Fibroblast of the aortic adventitia (primary cell): ENCODE measurements around the gene KCNH2. TPM values are rescaled to one million over a fixed set of nuclear protein-coding genes. Genes with fewer than 3 reads are reported as not detected.

ENCODE experiments used
- DNase-seq: peaks from one replicate; pipeline ENCODE4 v3.0.0-alpha.2; 2010; ENCODE audit warnings: low read depth
- H3K4me3 ChIP-seq: 2 replicates; pipeline ENCODE4 v1.5.1; 2011; ENCODE audit warnings: low read depth, mild to moderate bottlenecking, control low read depth, low read length, moderate library complexity
- total RNA-seq: library from RNA; depleted of rRNA; stranded (reverse); fragments of >200 nt; gene quantifications from 2 replicates; pipeline ENCODE4 v1.2.3, GENCODE V29; 2012; ENCODE audit warnings: low replicate concordance
- TF ChIP-seq, protein P1 (sequence below): IDR thresholded peaks from 2 replicates; pipeline ENCODE4 v1.5.1; 2011; ENCODE audit warnings: mild to moderate bottlenecking, low read length, control low read depth, inconsistent platforms; ENCODE audit not compliant: insufficient read depth

Gene KCNH2
- total RNA-seq, 1 donor, result not detected

DNA sequence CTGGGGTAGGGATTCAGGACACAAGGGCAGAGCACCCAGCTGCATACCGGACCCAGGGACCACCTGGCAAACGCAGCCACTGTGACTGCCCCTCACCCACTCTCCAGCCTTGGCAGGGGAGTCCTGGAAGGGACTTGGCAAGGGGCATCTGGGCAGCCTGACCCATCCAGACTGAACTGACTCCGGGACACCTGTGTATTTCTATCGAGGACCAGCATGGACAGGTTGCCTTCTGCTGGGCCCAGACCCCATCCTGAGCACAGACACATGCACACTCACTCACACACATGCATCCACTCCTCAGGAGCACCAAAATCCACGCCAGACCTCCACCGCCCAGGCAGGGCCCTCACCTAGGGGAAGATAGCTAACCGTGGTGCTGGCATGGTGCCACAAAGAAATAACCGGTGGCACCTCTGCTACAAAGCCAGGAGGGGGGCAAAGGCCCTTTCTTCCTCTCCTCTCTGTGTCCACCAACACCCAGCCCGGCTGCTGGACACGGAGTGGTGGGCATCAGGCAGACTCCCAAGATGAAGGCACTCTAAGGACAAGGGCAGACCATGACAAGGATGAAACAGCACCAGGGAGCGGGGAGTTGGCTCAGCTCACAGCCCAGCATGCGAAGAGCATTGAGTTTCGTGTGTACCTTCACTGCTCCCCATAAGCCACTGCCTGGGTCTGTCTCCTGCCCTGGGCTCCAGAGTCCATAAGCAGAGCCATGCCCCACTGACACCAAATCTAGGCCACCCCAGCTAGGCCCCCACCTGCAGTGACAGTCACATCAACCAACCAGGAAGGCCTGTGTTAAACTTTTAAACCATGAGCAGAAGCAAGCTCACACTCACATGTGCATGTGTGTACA is 35.3 kb downstream of the KCNH2 start:
- H3K4me3 ChIP-seq, result no peak overlapping the region
- no peak for DNase-seq
- TF ChIP-seq, protein P1, sequence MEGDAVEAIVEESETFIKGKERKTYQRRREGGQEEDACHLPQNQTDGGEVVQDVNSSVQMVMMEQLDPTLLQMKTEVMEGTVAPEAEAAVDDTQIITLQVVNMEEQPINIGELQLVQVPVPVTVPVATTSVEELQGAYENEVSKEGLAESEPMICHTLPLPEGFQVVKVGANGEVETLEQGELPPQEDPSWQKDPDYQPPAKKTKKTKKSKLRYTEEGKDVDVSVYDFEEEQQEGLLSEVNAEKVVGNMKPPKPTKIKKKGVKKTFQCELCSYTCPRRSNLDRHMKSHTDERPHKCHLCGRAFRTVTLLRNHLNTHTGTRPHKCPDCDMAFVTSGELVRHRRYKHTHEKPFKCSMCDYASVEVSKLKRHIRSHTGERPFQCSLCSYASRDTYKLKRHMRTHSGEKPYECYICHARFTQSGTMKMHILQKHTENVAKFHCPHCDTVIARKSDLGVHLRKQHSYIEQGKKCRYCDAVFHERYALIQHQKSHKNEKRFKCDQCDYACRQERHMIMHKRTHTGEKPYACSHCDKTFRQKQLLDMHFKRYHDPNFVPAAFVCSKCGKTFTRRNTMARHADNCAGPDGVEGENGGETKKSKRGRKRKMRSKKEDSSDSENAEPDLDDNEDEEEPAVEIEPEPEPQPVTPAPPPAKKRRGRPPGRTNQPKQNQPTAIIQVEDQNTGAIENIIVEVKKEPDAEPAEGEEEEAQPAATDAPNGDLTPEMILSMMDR, result no peak

DNA sequence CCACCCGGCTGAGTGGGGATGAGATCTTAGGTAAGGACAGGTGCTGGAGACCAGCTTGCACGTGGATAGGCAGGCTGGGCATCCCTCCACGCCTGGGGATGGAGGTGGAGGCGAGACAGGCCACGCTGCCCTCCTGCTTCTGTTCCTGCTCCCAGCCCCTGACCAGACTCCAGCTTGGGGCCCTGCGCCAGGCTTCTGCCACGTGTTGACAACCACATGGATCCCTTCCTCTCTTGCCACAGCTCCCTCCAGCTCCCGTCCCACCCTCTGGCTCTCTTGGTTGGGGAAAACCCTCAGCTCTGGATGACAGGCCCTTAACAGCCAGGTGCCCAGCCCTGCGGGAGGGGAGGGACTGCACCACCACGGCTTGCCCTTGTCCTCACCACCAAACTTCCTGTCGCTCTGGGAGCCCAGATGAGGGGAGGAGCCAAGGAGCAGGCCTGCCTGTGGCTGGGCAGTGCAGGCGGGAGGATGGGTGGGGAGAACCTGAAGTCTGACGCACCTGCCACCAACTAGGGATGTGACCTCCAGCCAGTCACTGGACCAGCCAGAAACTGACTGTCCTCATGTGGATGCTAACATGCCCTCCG is 36.0 kb downstream of the KCNH2 start:
- TF ChIP-seq, protein P1, result no peak
- no peak overlapping the region for H3K4me3 ChIP-seq
- DNase-seq, result no peak

DNA sequence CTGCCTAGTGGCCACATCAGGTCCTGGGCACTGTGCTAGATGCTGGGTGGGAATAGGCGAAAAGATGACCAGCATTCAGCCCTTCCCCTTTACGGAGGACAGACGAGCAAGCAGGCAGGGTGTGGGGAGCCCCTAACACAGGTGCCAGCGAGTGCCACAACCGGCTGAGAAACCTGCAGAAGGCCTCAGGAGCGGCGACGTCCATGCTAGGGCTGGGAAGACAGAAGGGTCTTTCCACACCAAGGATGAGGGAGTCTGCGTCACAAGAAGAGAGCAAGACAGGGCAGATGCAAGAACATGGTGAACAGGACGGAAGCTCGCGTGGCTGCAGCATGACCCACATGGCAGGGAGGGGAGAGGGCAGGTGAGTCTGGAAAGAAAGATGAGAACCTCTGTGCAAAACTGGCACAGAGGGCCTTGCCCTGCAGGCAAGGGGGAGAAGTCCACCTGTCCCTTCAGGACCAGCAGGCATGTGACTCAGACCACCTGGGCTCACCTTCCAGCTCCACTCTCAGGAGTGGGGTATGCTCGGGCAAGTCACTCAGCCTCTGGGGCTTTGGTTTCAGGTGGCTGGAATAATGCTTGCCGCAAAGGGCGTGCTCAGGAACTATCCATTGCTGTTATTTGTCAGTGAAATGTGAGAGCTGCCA is 36.6 kb downstream of the KCNH2 start:
- no peak for DNase-seq
- TF ChIP-seq, protein P1, result no peak
- H3K4me3 ChIP-seq, result no peak overlapping the region

DNA sequence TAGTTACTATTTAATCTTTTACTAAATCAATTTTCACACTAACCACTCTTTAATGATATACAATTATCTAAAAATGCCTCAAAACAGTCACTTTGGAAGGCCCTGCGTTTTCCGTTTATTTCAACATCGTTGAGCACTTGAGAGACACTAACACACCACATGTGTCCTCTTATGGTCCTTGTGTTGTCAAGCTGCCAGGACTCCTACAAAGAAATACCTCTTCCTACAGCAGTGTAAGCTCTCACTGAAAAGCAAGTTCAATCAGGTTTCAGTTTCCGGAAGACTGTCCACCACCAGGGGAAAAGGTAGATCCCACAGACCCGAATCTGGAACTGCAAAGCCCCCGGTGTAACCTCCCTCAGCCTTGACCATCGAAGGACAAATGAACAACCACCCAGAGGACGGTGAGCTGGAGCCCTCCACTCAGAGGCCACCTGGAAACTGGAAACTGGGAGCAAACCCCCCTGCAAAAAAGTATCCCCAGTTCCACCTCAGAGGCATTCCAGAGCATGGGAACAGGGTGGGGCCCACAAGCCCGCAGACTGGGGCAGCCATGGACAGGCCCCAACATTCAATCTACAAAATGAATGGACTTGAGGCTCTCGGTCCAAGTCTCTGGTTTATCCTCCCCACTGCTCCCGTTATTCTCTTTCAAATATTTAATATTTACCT is 37.6 kb downstream of the KCNH2 start:
- TF ChIP-seq, protein P1, result no peak
- no peak for DNase-seq
- no peak overlapping the region for H3K4me3 ChIP-seq

DNA sequence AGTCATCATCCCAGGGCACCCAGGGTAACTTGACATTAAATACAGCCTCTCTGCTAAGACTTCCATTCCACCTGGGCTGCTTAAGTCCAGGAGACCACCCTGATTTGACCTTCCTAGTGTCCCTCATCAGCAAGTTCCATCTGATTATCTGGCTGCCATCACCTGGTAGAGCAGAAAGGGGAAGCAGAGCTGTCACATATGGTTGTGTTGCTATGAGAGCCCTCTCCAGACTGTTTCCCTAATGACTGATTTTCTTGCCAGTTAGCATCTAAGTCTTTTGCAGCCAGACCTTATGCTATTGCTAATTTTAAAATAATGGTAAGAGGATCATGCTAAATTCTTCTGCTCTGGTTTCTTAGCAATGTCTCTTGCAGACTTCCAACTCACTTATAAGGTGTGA is 38.7 kb downstream of the KCNH2 start:
- TF ChIP-seq, protein P1, result no peak
- no peak overlapping the region for H3K4me3 ChIP-seq
- no peak for DNase-seq

DNA sequence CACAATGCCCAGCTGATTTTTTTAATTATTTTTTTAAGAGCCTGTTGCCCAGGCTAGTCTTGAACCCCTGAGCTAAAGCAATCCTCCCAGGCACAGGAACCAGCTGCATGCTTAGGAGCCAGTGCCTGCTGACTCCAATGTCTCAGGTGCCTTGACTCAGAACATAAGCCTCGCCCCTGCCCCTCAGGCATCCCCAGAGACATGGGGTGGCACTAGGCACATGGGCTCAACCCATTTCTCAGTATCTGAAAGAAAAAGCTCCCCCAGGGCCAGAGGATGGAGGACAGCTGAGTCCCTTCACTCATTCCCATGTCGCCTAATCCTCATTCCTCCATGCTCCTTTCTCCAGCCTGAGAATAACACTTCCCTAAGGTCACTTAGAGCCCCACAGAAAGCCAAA is 39.1 kb downstream of the KCNH2 start:
- no peak for DNase-seq
- TF ChIP-seq, protein P1, result no peak
- no peak overlapping the region for H3K4me3 ChIP-seq
